T-helper 22 cell (primary cell): ENCODE results near the gene RNF157.
"Not testable (repeated sequence)": the region's sequence is repeated elsewhere in the genome, so short reads cannot be mapped to it uniquely, and the experiment has no call there.

Experiments
- DNase-seq: peaks from one replicate; pipeline ENCODE4 v3.0.0-alpha.2; 2020; ENCODE audit warnings: low read depth

The RNF157 gene

DNA sequence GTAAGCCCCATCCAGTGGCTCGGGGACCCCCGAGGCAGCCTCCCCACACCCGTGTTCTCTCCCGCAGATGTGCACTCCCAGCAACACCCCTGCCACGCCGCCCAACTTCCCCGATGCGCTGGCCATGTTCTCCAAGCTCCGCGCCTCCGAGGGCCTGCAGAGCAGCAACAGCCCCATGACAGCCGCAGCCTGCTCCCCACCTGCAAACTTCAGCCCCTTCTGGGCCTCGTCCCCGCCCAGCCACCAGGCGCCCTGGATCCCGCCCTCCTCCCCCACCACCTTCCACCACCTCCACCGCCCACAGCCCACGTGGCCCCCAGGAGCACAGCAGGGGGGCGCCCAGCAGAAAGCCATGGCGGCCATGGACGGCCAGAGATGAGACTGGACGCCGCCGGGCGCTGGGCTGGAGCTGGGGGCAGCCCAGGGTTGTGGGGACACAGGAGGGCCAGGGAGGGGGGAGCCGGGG is 29.9 kb upstream of the RNF157 start:
- DNase-seq, result no peak

- no peak for DNase-seq
These were observed 29.0 kb upstream of the RNF157 start for GRCh38 chr17:76268991-76269981.

- DNase-seq, result peak; percentile 69
These were observed 27.9 kb upstream of the RNF157 start for GRCh38 chr17:76268015-76268749.

DNA sequence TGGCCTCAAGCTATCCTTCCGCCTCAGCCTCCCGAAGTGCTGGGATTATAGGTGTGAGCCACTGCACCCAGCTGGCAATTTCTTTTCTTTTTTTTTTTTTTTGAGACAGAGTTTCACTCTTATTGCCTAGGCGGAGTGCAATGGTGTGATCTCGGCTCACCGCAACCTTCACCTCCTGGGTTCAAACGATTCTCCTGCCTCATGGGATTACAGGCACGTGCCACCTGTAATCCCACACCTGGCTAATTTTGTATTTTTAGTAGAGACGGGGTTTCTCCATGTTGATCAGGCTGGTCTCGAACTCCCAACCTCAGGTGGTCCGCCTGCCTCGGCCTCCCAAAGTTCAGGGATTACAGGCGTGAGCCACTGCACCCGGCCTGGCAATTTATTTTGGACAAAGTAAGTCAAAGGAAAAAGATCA is 27.3 kb upstream of the RNF157 start:
- not testable (repeated sequence) for DNase-seq

DNA sequence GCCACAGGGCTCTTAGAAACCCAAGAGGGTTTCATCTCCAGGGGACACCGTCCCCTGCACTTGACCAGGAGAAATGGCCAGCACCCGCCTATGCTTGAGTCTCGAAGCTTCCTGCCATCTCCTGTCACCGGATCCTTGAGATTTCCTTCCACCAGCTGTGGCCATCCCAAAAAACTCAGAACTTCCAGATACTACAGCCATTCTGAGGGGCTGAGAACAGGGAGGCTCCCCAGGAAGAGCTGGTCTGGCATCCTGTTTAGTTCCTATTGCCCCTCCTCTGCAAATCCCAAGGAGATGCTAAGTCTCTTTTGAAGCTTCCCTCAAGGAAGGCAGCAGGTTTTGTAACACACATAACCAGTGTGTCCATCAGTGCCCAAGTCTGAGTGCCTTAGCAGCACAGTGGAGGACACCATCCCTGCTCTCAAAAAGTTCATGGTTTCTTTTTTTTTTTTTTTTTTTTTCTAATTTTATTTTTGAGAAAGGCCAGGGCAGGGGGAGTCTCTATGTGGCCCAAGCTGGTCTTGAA is 26.8 kb upstream of the RNF157 start:
- no peak for DNase-seq

GRCh38 chr17:76266244-76266938 is 26.1 kb upstream of the RNF157 start:
- DNase-seq, result no peak

GRCh38 chr17:76265624-76266243 is 25.4 kb upstream of the RNF157 start:
- peak; percentile 34 for DNase-seq

DNA sequence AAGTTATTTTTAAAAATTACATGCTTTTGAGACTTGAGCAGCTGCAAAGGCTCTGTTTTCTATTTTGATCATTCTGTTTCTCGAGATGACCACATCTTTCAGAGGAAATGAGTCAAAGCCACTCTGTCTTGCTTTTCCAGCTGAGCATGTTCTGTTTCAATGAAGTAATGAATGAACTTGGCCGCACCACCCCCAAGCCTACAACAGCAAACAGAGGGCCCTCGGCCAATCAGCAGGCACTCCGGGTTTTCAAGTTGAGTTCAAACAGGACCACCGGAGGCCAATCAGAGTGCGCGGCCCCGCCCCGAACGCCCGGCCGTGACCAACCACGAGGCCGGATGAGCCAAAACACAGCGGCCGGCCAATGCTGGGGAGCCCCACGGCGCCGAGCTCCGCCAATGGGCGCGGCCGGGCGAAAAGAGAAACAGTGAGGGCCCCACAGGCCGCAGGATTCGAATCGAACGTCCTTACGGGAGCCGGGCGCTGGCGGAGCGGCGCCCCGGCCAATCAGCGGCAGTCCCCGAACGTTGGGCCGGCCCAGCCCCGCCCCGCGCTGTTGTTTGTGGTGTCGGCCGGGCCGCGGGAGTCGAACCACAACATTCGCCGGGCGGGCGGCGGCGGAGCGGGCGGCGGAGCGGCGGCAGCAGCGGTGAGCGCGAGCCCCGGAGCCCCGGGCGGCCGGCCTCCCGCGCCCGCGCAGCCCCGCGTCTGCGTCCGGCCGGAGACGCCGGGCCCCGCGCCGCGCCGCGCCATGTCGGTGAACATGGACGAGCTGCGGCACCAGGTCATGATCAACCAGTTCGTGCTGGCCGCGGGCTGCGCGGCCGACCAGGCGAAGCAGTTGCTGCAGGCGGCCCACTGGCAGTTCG is 24.7 kb upstream of the RNF157 start, which contains the start of gene UBALD2:
Gene UBALD2, plus strand, starts transcription at position 594 of the 869 bp plus-strand sequence. Its CDS starts 158 bp downstream, at position 752.
- peak; percentile 98 for DNase-seq

- DNase-seq, result no peak
These were observed 24.1 kb upstream of the RNF157 start for GRCh38 chr17:76264425-76264754.

- no peak for DNase-seq
These were observed 23.6 kb upstream of the RNF157 start for GRCh38 chr17:76263896-76264295.

- no peak for DNase-seq
These were observed 22.5 kb upstream of the RNF157 start for GRCh38 chr17:76262732-76263344.

GRCh38 chr17:76261421-76262215 is 21.3 kb upstream of the RNF157 start:
- no peak for DNase-seq

DNA sequence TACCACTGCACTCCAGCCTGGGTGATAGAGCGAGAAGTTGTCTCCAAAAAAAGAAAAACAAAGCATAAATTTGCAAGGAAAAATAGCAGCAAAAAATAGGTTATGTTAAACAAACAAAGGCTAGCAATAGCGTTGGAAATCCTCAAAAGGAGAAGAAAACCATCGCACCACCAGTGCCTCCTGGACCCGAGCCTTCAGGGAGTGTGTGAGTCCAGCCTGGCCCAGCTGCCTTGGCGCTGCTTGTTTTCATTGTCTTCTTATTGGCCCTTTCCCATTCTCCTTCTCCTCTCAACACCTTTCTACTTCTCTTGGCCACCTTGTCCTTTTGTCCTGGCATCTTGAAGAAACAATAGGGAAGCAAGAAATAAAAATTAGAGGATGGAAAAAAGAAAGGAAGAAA is 20.4 kb upstream of the RNF157 start:
- no peak for DNase-seq

- DNase-seq, result no peak
These were observed 19.9 kb upstream of the RNF157 start for GRCh38 chr17:76260220-76260619.

DNA sequence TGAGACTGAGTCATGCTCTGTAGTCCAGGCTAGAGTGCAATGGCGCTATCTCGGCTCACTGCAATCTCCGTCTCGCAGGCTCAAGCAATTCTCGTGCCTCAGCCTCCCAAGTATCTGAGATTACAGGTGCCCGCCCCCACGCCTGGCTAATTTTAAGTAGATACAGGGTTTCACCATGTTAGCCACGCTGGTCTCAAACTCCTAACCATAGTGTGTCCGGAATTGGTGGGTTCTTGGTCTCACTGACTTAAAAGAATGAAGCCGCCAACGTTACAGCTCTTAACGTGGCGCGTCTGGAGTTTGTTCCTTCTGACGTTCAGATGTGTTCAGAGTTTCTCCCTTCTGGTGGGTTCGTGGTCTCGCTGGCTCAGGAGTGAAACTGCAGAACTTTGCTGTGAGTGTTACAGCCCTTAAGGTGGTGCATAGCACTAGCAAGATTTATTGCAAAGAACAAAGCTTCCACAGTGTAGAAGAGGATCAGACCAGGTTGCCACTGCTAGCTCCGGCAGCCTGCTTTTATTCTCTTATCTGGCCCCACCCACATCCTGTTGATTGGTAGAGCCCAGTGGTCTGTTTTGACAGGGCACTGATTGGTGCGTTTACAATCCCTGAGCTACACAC is 16.2 kb upstream of the RNF157 start:
- not testable (repeated sequence) for DNase-seq

GRCh38 chr17:76255801-76256429 is 15.6 kb upstream of the RNF157 start:
- no peak for DNase-seq

DNA sequence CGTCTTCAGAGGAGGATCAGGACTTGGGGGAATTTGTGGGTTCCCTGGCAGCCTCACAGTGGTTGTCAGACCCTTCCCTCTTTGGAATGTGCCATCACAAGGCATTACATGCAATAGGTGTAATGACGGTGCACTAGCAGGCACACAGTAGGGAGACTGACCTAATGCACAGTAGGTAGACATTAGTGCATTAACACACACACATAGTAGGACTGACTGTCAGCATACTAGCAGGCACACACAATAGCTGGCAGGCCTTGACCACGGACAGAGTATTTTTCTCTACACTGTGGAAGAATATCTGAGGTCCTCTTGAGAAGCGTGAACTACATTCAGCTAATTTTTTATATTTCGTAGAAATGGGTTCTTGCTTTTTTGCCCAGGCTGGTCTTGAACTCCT is 14.0 kb upstream of the RNF157 start:
- DNase-seq, result no peak

GRCh38 chr17:76253841-76254240 is 13.5 kb upstream of the RNF157 start:
- DNase-seq, result no peak
